Measurements from ENCODE around the gene TRPV2.

GRCh38 chr17:16472539-16472938 is 57.2 kb downstream of the TRPV2 start:
- no peak for TF ChIP-seq POLR2AphosphoS5 (IDR thresholded peaks at IDR 0.05)
- TF ChIP-seq POLR2A (IDR thresholded peaks at IDR 0.05): no peak
- TF ChIP-seq CTCF (IDR thresholded peaks at IDR 0.05): no peak
- TF ChIP-seq EP300 (IDR thresholded peaks at IDR 0.05): no peak
